Activated naive CD4-positive, alpha-beta T cell treated with anti-CD3 and anti-CD28 coated beads for 36 hours (primary cell): Measurements from ENCODE around the gene ACTL6A. TPM values are rescaled to one million over a fixed set of nuclear protein-coding genes. Genes with fewer than 3 reads are reported as not detected.

Experiments
- CTCF ChIA-PET: fragments of 350-600 bp; sonication (Branson Sonifier 250); formaldehyde crosslinking; loops from one replicate; lab custom pipeline; 2021; ENCODE audit warnings: antibody characterized with exemption; lab: Charles Lee
- DNase-seq: peaks from one replicate; pipeline ENCODE4 v3.0.0-alpha.2; 2020
- H3K27ac Mint-ChIP-seq: one replicate; pipeline ENCODE4 v1.8.0; 2021; ENCODE audit warnings: mild to moderate bottlenecking, mixed read lengths
- H3K27me3 Mint-ChIP-seq: one replicate; pipeline ENCODE4 v1.8.0; 2021; ENCODE audit warnings: low read depth, mixed read lengths
- H3K36me3 Mint-ChIP-seq: one replicate; pipeline ENCODE4 v1.8.0; 2021; ENCODE audit warnings: low read depth, mixed read lengths
- H3K4me1 Mint-ChIP-seq: one replicate; pipeline ENCODE4 v1.8.0; 2021; ENCODE audit warnings: low read depth, mixed read lengths
- H3K4me3 Mint-ChIP-seq: one replicate; pipeline ENCODE4 v1.8.0; 2021; ENCODE audit warnings: mild to moderate bottlenecking, moderate library complexity, mixed read lengths
- H3K9me3 Mint-ChIP-seq: one replicate; pipeline ENCODE4 v1.8.0; 2021; ENCODE audit warnings: mixed read lengths
- intact Hi-C: fragments of 100-400 bp; cut with micrococcal nuclease; formaldehyde crosslinking; loops from one replicate; pipeline ENCODE4 v1.15.1; 2023
- total RNA-seq, 2 experiments: library from RNA; stranded (reverse); gene quantifications; one replicate each; pipeline ENCODE4 v1.2.3, GENCODE V29; 2021

Gene ACTL6A
- total RNA-seq, 2 experiments from 2014 or later = 89.2 to 90.0 TPM

- Mint-ChIP-seq H3K27ac (no peak overlapping the region), H3K9me3 (no peaks in the 10 kb centered on the region), H3K27me3 (no peaks in the 10 kb centered on the region), H3K4me1 (no peaks in the 10 kb centered on the region), H3K36me3 (no peaks in the 10 kb centered on the region), H3K4me3 (no peak overlapping the region)
- DNase-seq = no peak
- CTCF ChIA-PET = interaction anchor here (0.7 kb wide), 1 partner anchor 114 kb away, joined by 4 read pairs; no protein-coding TSS in a partner anchor
- intact Hi-C loops = no loop called here
These were observed 17.6 kb upstream of the ACTL6A start for GRCh38 chr3:179544981-179545645.

GRCh38 chr3:179546814-179547241 is 15.9 kb upstream of the ACTL6A start:
- H3K9me3 Mint-ChIP-seq = no peaks in the 10 kb centered on the region
- H3K36me3 Mint-ChIP-seq = no peaks in the 10 kb centered on the region
- H3K27me3 Mint-ChIP-seq = no peaks in the 10 kb centered on the region
- H3K27ac Mint-ChIP-seq = no peak overlapping the region
- DNase-seq = no peak
- CTCF ChIA-PET = interaction anchor here (0.7 kb wide), 1 partner anchor 532 kb away, joined by 3 read pairs; no protein-coding TSS in a partner anchor
- intact Hi-C loops = no loop called here
- H3K4me3 Mint-ChIP-seq = no peak overlapping the region
- H3K4me1 Mint-ChIP-seq = no peaks in the 10 kb centered on the region

GRCh38 chr3:179551349-179552105 is 11.2 kb upstream of the ACTL6A start:
- Mint-ChIP-seq H3K36me3 (no peaks in the 10 kb centered on the region), H3K27ac (no peak overlapping the region), H3K9me3 (no peaks in the 10 kb centered on the region), H3K4me3 (no peak overlapping the region), H3K27me3 (no peaks in the 10 kb centered on the region), H3K4me1 (no peaks in the 10 kb centered on the region)
- intact Hi-C loops = no loop called here
- CTCF ChIA-PET = interaction anchor here (0.5 to 0.8 kb wide), 3 partner anchors 10 to 102 kb away, joined by 3 read pairs; no protein-coding TSS in a partner anchor
- no peak for DNase-seq

- intact Hi-C loops = loop anchor here (1.0 to 2.0 kb wide), 6 partner anchors 138 to 1122 kb away; no protein-coding TSS in a partner anchor
- peaks cover 1% of the 10 kb centered on the region for H3K36me3 Mint-ChIP-seq
These were observed 3.9 kb upstream of the ACTL6A start for GRCh38 chr3:179558742-179559364.

GRCh38 chr3:179560791-179561190 is 1.9 kb upstream of the ACTL6A start:
- H3K9me3 Mint-ChIP-seq = no peaks in the 10 kb centered on the region
- H3K27ac Mint-ChIP-seq = no peak overlapping the region
- H3K4me3 Mint-ChIP-seq = no peak overlapping the region
- H3K4me1 Mint-ChIP-seq = peaks cover 25% of the 10 kb centered on the region
- no peak for DNase-seq
- peaks cover 6% of the 10 kb centered on the region for H3K36me3 Mint-ChIP-seq
- peaks cover 2% of the 10 kb centered on the region for H3K27me3 Mint-ChIP-seq
- intact Hi-C loops = no loop called here
- CTCF ChIA-PET = interaction anchor here (0.6 to 1.2 kb wide), 5 partner anchors 198 to 710 kb away, joined by 3 to 6 read pairs (median 4); no protein-coding TSS in a partner anchor

More at GRCh38 chr3:179558742-179559364, 3.9 kb upstream of the ACTL6A start:
- DNase-seq = peak; percentile 76
- Mint-ChIP-seq H3K4me1 (peaks cover 9% of the 10 kb centered on the region), H3K27ac (no peak overlapping the region), H3K9me3 (no peaks in the 10 kb centered on the region), H3K4me3 (no peak overlapping the region), H3K27me3 (peaks cover 2% of the 10 kb centered on the region)
- CTCF ChIA-PET = interaction anchor here (0.6 to 1.7 kb wide), 3 partner anchors 94 to 243 kb away, joined by 3 to 6 read pairs (median 4); no protein-coding TSS in a partner anchor

GRCh38 chr3:179563271-179563783 is 601 bp downstream of the ACTL6A start:
- peak; percentile 81 for DNase-seq
- CTCF ChIA-PET = interaction anchor here (0.8 kb wide), 1 partner anchor 242 kb away, joined by 3 read pairs; no protein-coding TSS in a partner anchor
- peaks cover 6% of the 10 kb centered on the region for H3K36me3 Mint-ChIP-seq
- peak overlapping the region; percentile 97 for H3K4me3 Mint-ChIP-seq
- peaks cover 29% of the 10 kb centered on the region for H3K4me1 Mint-ChIP-seq
- peak overlapping the region; percentile 88 for H3K27ac Mint-ChIP-seq
- H3K9me3 Mint-ChIP-seq = no peaks in the 10 kb centered on the region
- H3K27me3 Mint-ChIP-seq = peaks cover 2% of the 10 kb centered on the region
- intact Hi-C loops = loop anchor here (2.0 kb wide), 1 partner anchor 89 kb away; the partner anchor contains the start of gene USP13

- DNase-seq = peak; percentile 36
- H3K4me3 Mint-ChIP-seq = peak overlapping the region; percentile 5
- intact Hi-C loops = loop anchor here (1.0 kb wide), 1 partner anchor 24 kb away; no protein-coding TSS in a partner anchor
- H3K36me3 Mint-ChIP-seq = peaks cover 6% of the 10 kb centered on the region
- H3K9me3 Mint-ChIP-seq = no peaks in the 10 kb centered on the region
- H3K4me1 Mint-ChIP-seq = peaks cover 31% of the 10 kb centered on the region
- H3K27ac Mint-ChIP-seq = peak overlapping the region; percentile 77
- H3K27me3 Mint-ChIP-seq = peaks cover 2% of the 10 kb centered on the region
- CTCF ChIA-PET = interaction anchor here (1.3 kb wide), 1 partner anchor 145 kb away, joined by 5 read pairs; no protein-coding TSS in a partner anchor
These were observed 2.8 kb downstream of the ACTL6A start for GRCh38 chr3:179565496-179565895.

GRCh38 chr3:179580992-179581391 is 18.3 kb downstream of the ACTL6A start:
- peaks cover 37% of the 10 kb centered on the region for H3K36me3 Mint-ChIP-seq
- DNase-seq = no peak
- intact Hi-C loops = no loop called here

GRCh38 chr3:179589143-179589542 is 26.4 kb downstream of the ACTL6A start:
- CTCF ChIA-PET = no interaction called here
- DNase-seq = no peak
- no peaks in the 10 kb centered on the region for H3K9me3 Mint-ChIP-seq
- H3K36me3 Mint-ChIP-seq = peaks cover 19% of the 10 kb centered on the region
- H3K27ac Mint-ChIP-seq = peak overlapping the region; percentile 51
- intact Hi-C loops = loop anchor here (1.0 kb wide), 1 partner anchor 24 kb away; no protein-coding TSS in a partner anchor
- no peaks in the 10 kb centered on the region for H3K27me3 Mint-ChIP-seq
- H3K4me1 Mint-ChIP-seq = peaks cover 15% of the 10 kb centered on the region
- H3K4me3 Mint-ChIP-seq = no peak overlapping the region

More at GRCh38 chr3:179580992-179581391, 18.3 kb downstream of the ACTL6A start:
- no peak overlapping the region for H3K27ac Mint-ChIP-seq
- H3K9me3 Mint-ChIP-seq = no peaks in the 10 kb centered on the region
- CTCF ChIA-PET = interaction anchor here (1.6 kb wide), 1 partner anchor 12 kb away, joined by 3 read pairs; no protein-coding TSS in a partner anchor
- H3K27me3 Mint-ChIP-seq = no peaks in the 10 kb centered on the region
- no peak overlapping the region for H3K4me3 Mint-ChIP-seq
- H3K4me1 Mint-ChIP-seq = no peaks in the 10 kb centered on the region

- CTCF ChIA-PET = interaction anchor here (1.0 kb wide), 1 partner anchor 9 kb away, joined by 4 read pairs; no protein-coding TSS in a partner anchor
- Mint-ChIP-seq H3K27ac (peak overlapping the region; percentile 57), H3K36me3 (peaks cover 18% of the 10 kb centered on the region), H3K4me1 (peaks cover 15% of the 10 kb centered on the region), H3K4me3 (no peak overlapping the region), H3K27me3 (no peaks in the 10 kb centered on the region), H3K9me3 (no peaks in the 10 kb centered on the region)
- intact Hi-C loops = no loop called here
- no peak for DNase-seq
These were observed 27.9 kb downstream of the ACTL6A start for GRCh38 chr3:179590669-179591068.

GRCh38 chr3:179591313-179591712 is 28.6 kb downstream of the ACTL6A start:
- intact Hi-C loops = no loop called here
- peaks cover 15% of the 10 kb centered on the region for H3K4me1 Mint-ChIP-seq
- no peak for DNase-seq
- H3K27ac Mint-ChIP-seq = peak overlapping the region; percentile 57
- H3K36me3 Mint-ChIP-seq = peaks cover 14% of the 10 kb centered on the region
- CTCF ChIA-PET = no interaction called here
- no peaks in the 10 kb centered on the region for H3K9me3 Mint-ChIP-seq
- no peak overlapping the region for H3K4me3 Mint-ChIP-seq
- H3K27me3 Mint-ChIP-seq = no peaks in the 10 kb centered on the region
